Nucleus accumbens (tissue), 56 donors: Measurements from ENCODE around the gene SEC31A.
A peak's percentile ranks its signal among the peaks of the same experiment; 100 is the strongest.
"Not testable (repeated sequence)": the region's sequence is repeated elsewhere in the genome, so short reads cannot be mapped to it uniquely, and the experiment has no call there.

Experiments
- DNase-seq, 56 donors: peaks; one replicate each; lab custom pipeline; 2025; lab: John Stamatoyannopoulos, UW

The SEC31A gene

DNA sequence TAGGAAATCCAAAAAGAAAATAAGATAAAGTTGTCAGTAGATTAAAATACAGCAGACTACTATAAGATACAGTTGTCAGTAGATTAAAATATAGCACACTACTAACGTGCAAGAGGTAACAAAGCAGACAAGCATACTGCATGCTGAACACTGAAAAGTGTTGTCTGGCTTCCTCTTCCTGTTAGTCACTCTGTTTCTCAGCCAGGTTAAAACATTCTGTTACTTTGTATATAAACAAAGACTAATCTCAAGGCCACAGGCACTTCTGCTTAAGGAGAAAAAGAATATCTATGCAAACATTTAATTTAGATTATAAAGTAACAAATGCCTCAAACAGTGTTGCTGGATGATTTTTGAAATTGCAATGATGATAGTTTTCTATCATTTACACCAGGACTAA, 51.3 kb downstream of the SEC31A start:
- DNase-seq, result no peak

DNA sequence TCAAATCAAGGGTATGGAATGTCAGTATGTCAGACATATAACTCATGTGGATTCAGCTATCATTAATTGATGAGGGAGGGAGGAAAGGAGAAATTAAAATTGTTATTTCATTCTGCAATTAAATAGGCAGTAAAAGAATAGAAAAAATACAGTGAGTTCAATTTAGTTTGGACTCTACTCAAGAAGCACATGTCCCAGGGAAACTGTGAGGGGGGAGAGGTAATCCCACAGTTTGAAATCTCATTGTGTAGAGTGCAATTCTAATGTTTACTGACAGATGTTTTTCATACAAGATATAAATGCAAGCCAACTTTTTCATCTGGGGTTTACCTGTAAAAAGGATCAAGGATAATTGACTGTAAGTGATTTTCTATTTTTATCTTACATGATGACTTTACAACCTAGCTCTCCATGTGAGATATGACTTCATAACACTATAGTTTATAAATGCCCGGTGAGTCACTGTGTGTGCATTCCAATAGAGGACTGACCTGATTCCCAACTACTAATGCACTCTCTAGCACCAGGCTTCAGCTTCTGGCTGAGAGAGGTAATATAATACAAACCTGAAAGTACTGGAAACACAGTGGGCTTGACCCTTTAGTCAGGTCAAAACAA, 57.1 kb downstream of the SEC31A start:
- DNase-seq, result no peak

DNA sequence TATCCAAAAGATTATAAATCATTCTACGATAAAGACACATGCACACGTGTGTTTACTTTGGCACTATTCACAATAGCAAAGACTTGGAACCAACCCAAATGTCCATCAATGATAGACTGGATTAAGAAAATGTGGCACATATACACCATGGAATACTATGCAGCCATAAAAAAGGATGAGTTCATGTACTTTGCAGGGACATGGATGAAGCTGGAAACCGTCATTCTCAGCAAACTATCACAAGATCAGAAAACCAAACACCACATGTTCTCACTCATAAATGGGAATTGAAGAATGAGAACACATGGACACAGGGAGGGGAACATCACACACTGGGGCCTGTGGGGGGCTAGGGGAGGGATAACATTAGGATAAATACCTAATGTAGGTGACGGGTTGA, 57.9 kb downstream of the SEC31A start:
- not testable (repeated sequence) for DNase-seq

DNA sequence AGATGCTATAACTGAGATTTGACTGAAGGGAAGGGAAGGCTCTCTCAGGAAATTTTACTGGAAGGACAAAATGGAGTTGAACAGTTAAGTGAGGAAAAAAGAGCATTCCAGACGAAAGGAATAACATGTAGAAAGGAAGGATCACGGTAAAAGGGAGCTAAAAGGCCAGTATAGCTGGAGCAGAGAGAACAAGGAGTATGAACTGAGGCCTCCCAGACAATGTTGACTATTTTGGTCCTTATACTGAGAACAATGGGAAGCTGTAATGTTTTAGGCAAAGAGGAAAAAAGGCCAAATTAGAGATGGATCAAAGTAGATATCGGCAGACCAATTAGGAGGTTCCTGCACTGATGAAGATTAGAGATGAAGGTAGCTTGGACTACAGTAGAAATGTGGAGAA, 65.5 kb downstream of the SEC31A start:
- no peak for DNase-seq

DNA sequence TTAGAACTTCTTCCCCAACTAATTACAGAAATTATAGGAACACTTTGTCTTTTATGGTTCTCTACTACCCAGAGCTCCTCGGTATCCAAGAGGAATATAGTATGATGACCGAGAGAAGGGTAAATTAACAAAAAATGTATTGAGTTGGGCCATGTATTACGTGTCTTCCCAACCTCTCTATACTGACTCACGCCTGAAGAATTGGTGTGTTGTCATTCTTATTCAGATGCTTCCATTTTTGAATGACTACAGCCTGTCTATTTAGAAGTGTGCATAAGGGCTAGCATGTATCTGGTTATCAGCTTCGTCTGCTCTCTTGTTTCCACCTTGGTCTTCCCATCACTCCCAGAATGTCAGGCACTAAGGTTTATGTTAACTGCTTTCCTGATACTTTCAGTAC, 67.9 kb downstream of the SEC31A start:
- no peak for DNase-seq

DNA sequence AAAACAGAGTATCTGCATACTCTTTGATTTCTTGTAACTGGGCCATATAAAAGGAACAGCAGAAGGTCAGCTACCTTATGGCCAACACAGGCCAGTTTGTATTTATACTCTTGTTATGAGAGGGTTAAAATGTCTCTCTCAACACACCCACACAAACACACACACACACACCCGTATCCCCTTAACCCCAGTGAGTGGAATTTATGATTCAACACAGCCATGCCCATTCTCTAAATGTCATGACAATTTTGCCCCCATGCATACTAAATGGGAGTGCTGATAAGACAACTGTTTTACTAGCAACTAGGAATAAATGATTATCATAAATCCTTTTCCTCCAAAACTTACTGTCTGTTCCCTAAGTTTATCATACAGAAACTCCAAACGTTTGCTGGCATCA, 70.3 kb downstream of the SEC31A start:
- DNase-seq, result no peak

DNA sequence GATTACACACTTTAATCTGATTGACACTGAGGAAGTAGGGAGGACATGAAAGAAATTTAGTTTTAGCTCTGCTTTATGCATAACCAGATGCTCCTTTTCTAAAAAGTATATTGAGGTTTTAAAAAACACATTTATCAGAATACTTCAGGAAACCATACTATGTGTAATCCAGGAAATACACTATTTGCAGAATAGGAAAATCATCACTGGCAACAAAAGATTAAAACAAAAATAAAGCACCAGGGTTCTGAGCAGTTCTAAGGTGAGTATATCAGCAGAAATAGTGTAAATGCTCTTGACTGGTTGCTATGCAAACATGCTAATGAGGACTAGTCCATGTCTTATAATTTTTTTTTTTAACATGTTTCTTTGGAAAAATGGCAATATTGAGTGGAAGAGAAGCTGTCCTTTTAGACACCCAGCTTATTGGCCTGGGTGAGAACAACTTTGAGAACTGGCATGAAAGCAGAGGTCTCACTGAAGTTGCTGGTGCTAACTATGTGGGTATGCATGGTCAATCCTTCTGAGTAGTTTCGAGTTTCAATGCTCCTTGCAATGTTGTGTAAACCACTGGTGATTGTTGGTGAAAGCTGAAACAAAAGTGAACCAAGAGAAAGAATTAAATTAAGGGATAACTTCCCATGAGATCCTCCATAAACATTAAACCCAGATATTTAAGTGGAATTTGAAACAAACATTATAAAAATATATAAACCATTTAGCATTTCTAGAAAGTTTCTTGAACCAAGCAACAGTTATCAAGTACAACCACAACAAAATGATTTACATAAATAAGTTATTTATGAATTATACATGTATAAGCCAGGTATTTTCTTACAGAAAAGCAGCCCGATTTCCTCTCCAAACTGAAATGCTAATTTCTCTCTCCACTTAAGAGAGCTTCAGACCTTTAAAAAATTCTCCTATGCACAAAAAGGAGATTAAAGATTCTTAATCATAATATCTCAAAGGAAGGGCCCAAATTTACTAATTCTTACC, 72.0 kb downstream of the SEC31A start:
- DNase-seq, result no peak

DNA sequence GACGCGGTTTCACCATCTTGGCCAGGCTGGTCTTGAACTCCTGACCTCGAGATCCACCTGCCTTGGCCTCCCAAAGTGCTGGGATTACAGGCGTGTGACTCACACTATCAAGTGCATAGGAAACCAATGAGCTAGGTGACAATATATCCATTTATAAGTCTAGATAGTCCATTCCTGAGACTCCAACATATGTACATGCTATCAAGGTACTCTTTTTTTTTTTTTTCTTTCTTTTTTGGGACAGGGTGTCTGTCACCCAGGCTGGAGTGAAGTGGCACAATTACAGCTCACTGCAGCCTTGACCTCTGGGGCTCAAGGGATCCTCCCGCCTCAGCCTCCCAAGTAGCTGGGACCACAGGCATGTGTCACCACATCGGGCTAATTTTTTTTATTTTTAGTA, 74.1 kb downstream of the SEC31A start:
- not testable (repeated sequence) for DNase-seq

DNA sequence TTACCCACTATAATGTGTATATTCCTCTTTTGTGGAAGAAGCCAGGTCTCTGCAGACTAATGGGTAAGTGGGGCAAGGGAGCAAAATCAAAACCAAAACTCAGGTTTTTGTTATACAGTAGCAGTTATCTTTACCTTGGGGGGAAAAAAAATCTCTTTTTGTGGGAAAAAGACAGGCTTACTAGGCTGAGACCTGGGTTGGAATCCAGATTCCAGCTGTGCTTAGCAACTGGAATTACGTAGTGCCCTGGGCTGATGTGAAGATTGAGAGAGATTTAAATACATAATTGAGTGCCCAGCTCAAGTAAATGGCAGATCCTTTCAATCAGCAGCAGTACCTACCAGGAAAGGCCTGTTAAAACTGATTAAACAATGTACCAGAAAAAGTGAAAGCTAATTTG, 76.9 kb downstream of the SEC31A start:
- no peak for DNase-seq

DNA sequence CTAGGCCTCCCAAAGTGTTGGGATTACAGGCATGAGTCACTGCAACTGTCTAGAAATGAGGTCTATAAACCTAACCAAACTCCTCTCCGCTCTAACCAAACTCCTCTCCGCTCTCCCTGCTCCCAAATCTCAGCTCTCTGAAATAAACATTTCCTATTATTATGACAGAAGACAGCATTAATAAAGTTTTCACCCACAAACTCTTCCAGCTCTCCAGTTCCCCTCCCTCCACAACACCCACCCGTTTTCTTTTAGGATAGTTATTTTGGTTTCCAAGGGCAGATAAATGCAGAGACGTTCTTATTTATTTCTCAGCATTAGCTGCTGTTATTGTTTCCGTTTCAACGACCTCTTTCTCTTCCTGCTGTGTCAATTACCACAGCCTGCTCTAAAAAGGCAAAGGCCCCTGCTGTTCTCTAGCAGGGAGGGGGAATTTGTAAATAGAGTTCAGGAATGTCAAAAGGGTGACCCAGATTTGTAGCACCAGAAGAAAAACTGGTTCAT, 79.1 kb downstream of the SEC31A start:
- peak in 2 of 56 donors; percentile 29 to 32 for DNase-seq

DNA sequence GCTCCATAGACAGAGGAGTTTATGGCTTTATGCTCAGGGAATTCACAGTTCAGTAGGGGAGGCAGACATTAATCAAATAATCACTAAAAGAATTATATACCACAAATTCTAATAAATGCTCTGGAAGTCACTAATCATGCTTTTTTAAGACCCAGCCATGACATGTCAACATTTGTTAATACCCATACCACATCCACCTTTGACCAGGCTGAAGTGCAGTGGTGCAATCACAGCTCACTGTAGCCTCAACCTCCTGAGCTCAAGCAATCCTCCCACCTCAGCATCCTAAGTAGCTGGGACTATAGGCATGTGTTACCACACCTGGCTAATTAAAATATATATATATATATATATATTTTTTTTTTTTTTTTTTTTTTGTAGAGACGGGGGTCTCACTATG, 79.6 kb downstream of the SEC31A start:
- DNase-seq, result no peak

DNA sequence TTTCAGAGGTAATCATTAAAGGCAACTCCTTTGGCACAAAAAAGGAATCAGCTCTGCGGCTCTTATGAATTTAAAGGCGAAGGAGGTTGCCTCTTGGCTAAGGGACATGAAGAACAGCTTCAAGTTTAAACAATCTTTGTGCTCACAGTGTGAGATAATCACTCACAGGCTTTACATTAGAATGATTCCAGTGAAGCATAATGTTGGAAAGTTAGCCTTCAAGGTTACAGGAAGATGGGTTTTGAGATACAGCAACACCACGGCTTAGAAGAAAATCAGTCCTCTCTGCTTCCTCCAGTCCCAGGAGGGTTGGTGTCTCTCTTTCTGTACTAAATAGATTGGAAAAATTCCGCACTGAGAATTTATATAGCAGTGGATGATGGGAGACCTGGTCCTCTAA, 80.8 kb downstream of the SEC31A start:
- DNase-seq, result no peak

DNA sequence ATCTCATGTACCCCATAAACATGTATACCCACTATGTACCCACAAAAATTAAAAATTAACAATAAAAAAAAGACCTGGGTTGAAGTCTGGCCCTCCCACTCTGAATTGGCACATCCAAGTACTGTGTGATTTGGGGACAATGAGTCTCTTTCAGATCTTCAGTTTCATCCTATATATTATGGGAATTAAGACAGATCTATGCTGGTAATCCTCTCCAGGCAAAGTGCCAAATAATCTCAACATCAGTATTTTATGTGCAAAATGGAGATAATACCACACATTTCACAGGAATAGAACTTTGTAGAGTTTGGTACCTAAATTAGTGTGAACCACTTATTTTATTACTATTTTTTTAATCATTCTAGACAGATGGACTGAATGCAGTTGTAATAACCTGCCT, 81.3 kb downstream of the SEC31A start:
- no peak for DNase-seq

DNA sequence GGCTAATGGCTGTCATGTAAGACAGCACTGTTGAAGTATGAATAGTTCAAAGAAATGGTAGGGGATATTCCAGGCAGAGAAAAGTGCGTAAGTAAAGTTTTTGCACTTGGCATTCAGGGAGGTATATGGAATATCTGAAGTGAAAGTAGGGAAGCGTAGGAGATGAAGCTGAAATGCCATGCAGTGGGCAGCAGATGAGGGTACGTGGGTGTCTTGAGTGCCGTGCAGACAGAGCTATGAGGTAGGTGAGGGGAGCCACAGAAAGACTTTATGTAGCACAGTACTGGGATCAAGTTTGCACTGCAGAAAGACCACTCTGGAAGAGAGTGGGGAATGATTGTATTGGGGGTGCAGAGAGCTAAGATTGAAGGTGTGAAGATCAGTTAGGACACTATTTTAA, 87.2 kb downstream of the SEC31A start:
- no peak for DNase-seq

DNA sequence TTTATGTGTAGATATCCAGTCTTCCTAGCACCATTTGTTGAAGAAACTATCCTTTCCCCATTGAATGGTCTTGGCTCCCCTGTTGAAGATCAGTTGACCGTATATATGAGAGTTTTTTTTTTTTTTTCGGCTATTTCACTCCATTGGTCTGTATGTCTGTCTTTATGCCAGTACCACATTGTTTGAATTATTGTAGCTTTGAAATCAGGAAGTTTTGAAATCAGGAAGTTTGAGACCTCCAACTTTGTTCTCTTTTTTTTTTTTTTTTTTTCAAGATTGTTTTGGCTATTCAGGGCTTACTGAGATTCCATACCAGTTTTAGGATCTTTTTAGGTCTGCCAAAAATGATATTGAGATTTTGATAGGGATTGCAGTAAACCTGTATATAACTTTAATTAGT, 88.0 kb downstream of the SEC31A start:
- no peak for DNase-seq

DNA sequence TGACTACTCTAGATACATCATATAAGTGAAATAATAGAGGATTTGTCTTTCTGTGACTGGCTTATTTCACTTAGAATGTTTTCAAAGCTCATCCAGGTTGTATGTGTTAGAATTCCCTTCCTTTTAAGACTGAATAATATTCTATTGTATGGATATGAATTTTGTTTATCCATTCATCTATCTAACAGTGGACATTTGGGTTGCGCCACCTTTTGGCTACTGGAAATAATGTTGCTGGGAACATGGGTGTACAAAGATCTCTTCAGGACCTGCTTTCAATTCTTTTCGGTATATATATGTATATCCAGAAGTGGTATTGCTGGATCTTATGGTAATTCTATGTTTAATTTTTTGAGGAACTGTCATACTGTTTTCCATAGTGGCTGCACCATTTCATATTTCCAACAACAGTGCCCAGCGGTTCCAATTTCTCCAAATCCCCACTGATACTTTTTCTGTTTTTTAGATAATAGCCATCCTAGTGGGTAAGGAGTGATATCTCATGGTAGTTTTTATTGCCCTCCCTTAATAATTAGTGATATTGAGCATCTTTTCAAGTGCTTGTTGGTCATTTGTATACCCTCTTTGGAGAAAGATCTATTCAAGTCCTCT, 88.9 kb downstream of the SEC31A start:
- peak in 1 of 56 donors; percentile 12 for DNase-seq

DNA sequence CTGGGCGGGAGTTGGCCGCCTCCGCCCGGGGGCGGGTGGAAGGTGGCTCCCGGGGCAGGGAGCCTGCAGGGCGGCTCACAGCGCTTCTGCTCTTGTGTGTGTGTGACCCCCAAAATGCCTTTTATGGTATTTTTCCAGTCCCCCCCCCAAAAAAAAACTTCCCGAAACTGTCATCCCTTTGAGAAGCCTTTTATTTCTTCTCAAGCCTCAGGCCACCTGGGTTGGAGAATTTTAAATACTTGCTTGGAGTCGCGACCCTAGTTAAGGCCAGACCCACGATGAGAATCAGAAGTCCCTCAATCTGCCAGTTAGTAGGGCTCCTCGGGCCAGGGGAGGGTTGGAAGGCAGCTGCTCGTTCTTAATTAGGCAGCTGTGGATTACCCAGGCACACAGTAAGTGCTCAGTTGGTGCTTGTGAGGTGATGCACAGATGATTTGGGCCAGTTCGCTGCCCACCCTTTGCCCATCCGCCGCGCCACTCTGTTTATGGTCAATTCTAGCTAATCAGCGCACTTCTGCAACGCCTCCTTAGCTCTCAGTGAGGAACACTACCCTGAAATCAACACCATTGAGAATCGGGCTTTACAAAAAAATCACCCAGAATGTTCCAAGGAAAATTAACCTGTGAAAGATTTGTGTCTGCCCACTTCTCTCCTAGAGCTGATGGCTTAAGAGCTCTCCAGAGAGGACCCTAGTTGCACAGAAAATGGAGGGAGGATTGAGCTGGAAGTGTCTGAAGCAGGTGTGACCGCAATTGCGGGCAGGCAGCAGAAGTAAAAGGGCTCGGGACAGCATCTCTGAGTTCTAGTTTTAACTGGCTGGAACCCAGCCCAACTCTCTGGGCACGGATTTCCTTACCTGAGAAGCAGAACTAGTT, 91.7 kb downstream of the SEC31A start:
- DNase-seq, result peak in 7 of 56 donors; percentile 21 to 79 (median 50)

DNA sequence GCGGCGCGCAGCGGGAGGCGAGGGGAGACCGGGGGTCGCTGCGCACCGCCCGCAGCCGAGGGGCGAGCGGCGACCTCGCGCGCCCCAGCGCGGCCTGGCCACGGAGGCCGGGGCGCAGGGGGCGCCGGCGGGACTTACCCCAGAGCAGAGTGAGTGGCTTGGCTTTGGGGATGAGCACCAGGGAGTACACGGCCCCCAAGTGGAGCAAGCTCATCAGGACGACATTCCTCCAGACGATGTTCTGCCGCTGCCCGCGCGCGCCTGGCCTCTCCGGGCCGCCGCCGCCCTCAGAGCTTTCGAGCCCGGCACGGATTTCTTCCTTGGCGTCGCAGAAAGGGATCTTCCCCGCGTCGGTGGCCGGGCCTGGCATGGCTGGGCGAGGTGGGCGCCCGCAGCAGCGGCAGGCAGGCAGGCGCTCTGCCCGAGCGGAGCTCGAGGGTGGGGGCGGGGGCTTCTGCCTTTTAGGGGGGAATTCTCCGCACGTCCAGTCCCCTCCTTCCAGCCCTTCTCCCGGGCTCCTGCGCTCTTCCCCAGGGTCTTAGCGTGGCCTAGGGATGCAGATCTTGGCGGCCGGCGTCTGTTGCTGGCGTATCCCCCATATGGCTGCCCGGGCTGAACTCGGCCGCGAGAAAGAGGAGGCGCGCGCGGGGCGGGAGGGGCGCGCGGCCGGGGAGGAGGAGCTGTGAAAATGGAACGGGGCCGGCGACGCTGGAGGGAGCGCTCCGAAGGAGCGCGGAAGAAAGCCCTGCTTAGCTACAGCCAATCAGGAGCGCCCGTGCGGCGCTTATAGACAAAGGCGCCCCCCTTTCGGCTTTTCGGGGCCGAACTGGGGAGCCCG, 92.6 kb downstream of the SEC31A start, which contains the start of gene SCD5:
TSS of gene SCD5 (minus strand) at position 629 of the 838 bp plus-strand sequence. CDS start at position 370, 259 bp downstream.
- peak; percentile 28 to 93 (median 83) for DNase-seq
